ENCODE measurements around the gene MIP.
A peak's percentile ranks its signal among the peaks of the same experiment; 100 is the strongest.
"Not testable (repeated sequence)": the region's sequence is repeated elsewhere in the genome, so short reads cannot be mapped to it uniquely, and the experiment has no call there.

The MIP gene

GRCh38 chr12:56454557-56454956, at the start of gene MIP:
Gene MIP, minus strand, starts transcription at chr12:56454657. Its CDS starts 44 bp downstream, at chr12:56454613.
- no peak for DNase-seq

- not testable (repeated sequence) for DNase-seq
Observed at GRCh38 chr12:56499879-56500278, 45.4 kb upstream of the MIP start.

- not testable (repeated sequence) for DNase-seq
Observed at GRCh38 chr12:56499452-56499851, 45.0 kb upstream of the MIP start.

GRCh38 chr12:56498126-56498902, 43.9 kb upstream of the MIP start:
- not testable (repeated sequence) for DNase-seq

GRCh38 chr12:56496704-56497103, 42.2 kb upstream of the MIP start:
- DNase-seq: peak; percentile 54 to 59

GRCh38 chr12:56494481-56494880, 40.0 kb upstream of the MIP start:
- DNase-seq: not testable (repeated sequence)

- DNase-seq: not testable (repeated sequence)
Observed at GRCh38 chr12:56494106-56494415, 39.6 kb upstream of the MIP start.

- DNase-seq: not testable (repeated sequence)
Observed at GRCh38 chr12:56493409-56494105, 39.1 kb upstream of the MIP start.

GRCh38 chr12:56490360-56490759, 35.9 kb upstream of the MIP start:
- no peak for DNase-seq

GRCh38 chr12:56488041-56488955, 33.8 kb upstream of the MIP start, which contains the start of gene GLS2:
Gene GLS2, minus strand, starts transcription at chr12:56488161. Its CDS starts 43 bp downstream, at chr12:56488118.
- peak; percentile 59 to 73 for DNase-seq

- DNase-seq: peak in 1 of 2 experiments; percentile 33
Observed at GRCh38 chr12:56487448-56488040, 33.1 kb upstream of the MIP start.

- no peak for DNase-seq
Observed at GRCh38 chr12:56486694-56487093, 32.2 kb upstream of the MIP start.

- no peak for DNase-seq
Observed at GRCh38 chr12:56484566-56484965, 30.1 kb upstream of the MIP start.

- no peak for DNase-seq
Observed at GRCh38 chr12:56479625-56480024, 25.2 kb upstream of the MIP start.

GRCh38 chr12:56477521-56478225, 23.2 kb upstream of the MIP start:
- no peak for DNase-seq

GRCh38 chr12:56476972-56477432, 22.5 kb upstream of the MIP start:
- no peak for DNase-seq

GRCh38 chr12:56476143-56476542, 21.7 kb upstream of the MIP start:
- DNase-seq: no peak

- DNase-seq: no peak
Observed at GRCh38 chr12:56474389-56474788, 19.9 kb upstream of the MIP start.

- no peak for DNase-seq
Observed at GRCh38 chr12:56469007-56469930, 14.8 kb upstream of the MIP start.

- DNase-seq: peak; percentile 90 to 94
Observed at GRCh38 chr12:56468216-56469006, 14.0 kb upstream of the MIP start, which contains the start of gene SPRYD4. Gene SPRYD4, plus strand, starts transcription at chr12:56468578. Its CDS starts 14 bp downstream, at chr12:56468592.
